HCT116 (cell line): ENCODE results near the gene SEL1L3. TPM values are rescaled to one million over a fixed set of nuclear protein-coding genes. Genes with fewer than 3 reads are reported as not detected.

ENCODE experiments used
- ATAC-seq: fragments of 200-7000 bp; cut with Tn5 transposase; 2 replicates; pipeline ENCODE4 v1.9.1; 2020; ENCODE audit warnings: mild to moderate bottlenecking, moderate library complexity
- BruUV-seq: library from RNA; stranded (reverse); fragments of 400-500 nt; replicated peaks from 2 replicates; lab custom pipeline; 2021; lab: Mats Ljungman, UMichigan
- CTCF ChIA-PET: fragments of 300-600 bp; sonication (Branson Sonifier 250); formaldehyde crosslinking; loops from one replicate; lab custom pipeline; 2021; ENCODE audit warnings: antibody characterized with exemption; lab: Charles Lee
- POLR2A ChIA-PET: fragments of 300-600, 350-600 bp; sonication (Branson Sonifier 250); formaldehyde crosslinking; loops from one replicate; lab custom pipeline; 2021; ENCODE audit warnings: antibody characterized with exemption; lab: Charles Lee
- RAD21 ChIA-PET, 2 experiments: fragments of 300-600 bp; sonication (Branson Sonifier 250); formaldehyde crosslinking; loops; one replicate each; lab custom pipeline; 2023; ENCODE audit warnings: low total read pairs in 2 of 2; ENCODE audit not compliant: uncharacterized antibody in 2 of 2, unreplicated experiment in 2 of 2, low non-redundant PET in 1 of 2; lab: Charles Lee
- DNase-seq: peaks from one replicate; pipeline ENCODE4 v3.0.0-alpha.2; 2010; ENCODE audit warnings: low read depth, low spot score
- H2AFZ ChIP-seq: fragments of 200-600 bp; shearing (Covaris generic), sonication (generic); 2 replicates; pipeline ENCODE4 v1.6.1; 2017; ENCODE audit warnings: low read depth, mixed run types, mixed read lengths, antibody characterized with exemption, low read length; ENCODE audit not compliant: poor library complexity, severe bottlenecking
- H3K27ac ChIP-seq: 2 replicates; pipeline ENCODE4 v1.5.1; 2012; ENCODE audit warnings: low read depth, low read length
- H3K27me3 ChIP-seq: fragments of 200-600 bp; sonication (generic); 2 replicates; pipeline ENCODE4 v1.6.1; 2016; ENCODE audit warnings: mixed run types, low read length, mixed read lengths; ENCODE audit not compliant: insufficient read depth
- H3K36me3 ChIP-seq, 2 experiments: fragments of 200-500 bp in 1 of 2; fragments of 200-600 bp in 1 of 2; sonication (Bioruptor generic) in 1 of 2; sonication (generic) in 1 of 2; 2 replicates each; pipeline versions ENCODE4 v1.5.1 to v1.6.1; 2014 to 2016; ENCODE audit warnings: low read length in 2 of 2, inconsistent platforms in 1 of 2, mixed read lengths in 1 of 2, mixed run types in 1 of 2; ENCODE audit not compliant: insufficient read depth in 2 of 2, control insufficient read depth in 1 of 2
- H3K4me1 ChIP-seq, 2 experiments: fragments of 200-600 bp in 1 of 2; sonication (generic) in 1 of 2; 2 replicates each; pipeline versions ENCODE4 v1.5.1 to v1.6.1; 2012 to 2017; ENCODE audit warnings: low read length in 2 of 2, inconsistent platforms in 1 of 2, mild to moderate bottlenecking in 1 of 2, mixed read lengths in 1 of 2, mixed run types in 1 of 2, moderate library complexity in 1 of 2; ENCODE audit not compliant: insufficient read depth in 2 of 2, control insufficient read depth in 1 of 2
- H3K4me2 ChIP-seq: fragments of 200-600 bp; sonication (generic); 2 replicates; pipeline ENCODE4 v1.6.1; 2017; ENCODE audit warnings: mixed run types, low read length, mixed read lengths
- H3K4me3 ChIP-seq, 2 experiments: fragments of 200-600 bp in 1 of 2; sonication (generic) in 1 of 2; replicated peaks in 1 of 2; 2 replicates each; pipeline ENCODE4 v1.5.1; 2011 to 2016; ENCODE audit warnings: low read length in 2 of 2, control low read depth in 1 of 2, low read depth in 1 of 2, mild to moderate bottlenecking in 1 of 2, mixed read lengths in 1 of 2, mixed run types in 1 of 2
- H3K79me2 ChIP-seq: fragments of 200-600 bp; sonication (generic); 2 replicates; pipeline ENCODE4 v1.6.1; 2017; ENCODE audit warnings: mild to moderate bottlenecking, mixed run types, low read length, moderate library complexity, mixed read lengths; ENCODE audit not compliant: insufficient read depth
- H3K9ac ChIP-seq: fragments of 200-600 bp; sonication (generic); 2 replicates; pipeline ENCODE4 v1.6.1; 2016; ENCODE audit warnings: low read length, mixed read lengths
- H3K9me2 ChIP-seq: fragments of 200-600 bp; sonication (generic), shearing (Covaris generic); 2 replicates; pipeline ENCODE4 v1.6.1; 2017; ENCODE audit warnings: mixed run types, mild to moderate bottlenecking, moderate library complexity; ENCODE audit not compliant: insufficient read depth
- H3K9me3 ChIP-seq, 2 experiments: fragments of 200-500 bp in 1 of 2; fragments of 200-600 bp in 1 of 2; sonication (Bioruptor generic) in 1 of 2; sonication (generic) in 1 of 2; 2 replicates each; pipeline ENCODE4 v1.6.1; 2014 to 2017; ENCODE audit warnings: low read length in 2 of 2, mixed read lengths in 2 of 2, inconsistent platforms in 1 of 2, low read depth in 1 of 2, mild to moderate bottlenecking in 1 of 2, mixed run types in 1 of 2, moderate library complexity in 1 of 2; ENCODE audit not compliant: control insufficient read depth in 1 of 2, insufficient read depth in 1 of 2
- H4K20me1 ChIP-seq: fragments of 200-600 bp; sonication (generic), shearing (Covaris generic); 2 replicates; pipeline ENCODE4 v1.6.1; 2017; ENCODE audit warnings: mixed run types, mild to moderate bottlenecking, moderate library complexity; ENCODE audit not compliant: insufficient read depth
- CBX3 ChIP-seq: IDR thresholded peaks from 2 replicates; pipeline ENCODE4 v1.6.1; 2012; ENCODE audit warnings: low read depth
- CEBPB ChIP-seq: IDR thresholded peaks from 2 replicates; pipeline ENCODE4 v1.6.1; 2012; ENCODE audit warnings: low read depth
- EGR1 ChIP-seq: IDR thresholded peaks from 2 replicates; pipeline ENCODE4 v1.6.1; 2012; ENCODE audit warnings: low read depth
- ELF1 ChIP-seq: IDR thresholded peaks from 2 replicates; pipeline ENCODE4 v1.6.1; 2012; ENCODE audit warnings: low read depth, borderline replicate concordance
- POLR2A ChIP-seq: IDR thresholded peaks from 2 replicates; pipeline ENCODE4 v1.7.0; 2011; ENCODE audit warnings: borderline replicate concordance; ENCODE audit not compliant: insufficient read depth, insufficient read length; ENCODE audit errors: extremely low read depth
- POLR2AphosphoS5 ChIP-seq: IDR thresholded peaks from 2 replicates; pipeline ENCODE4 v1.6.1; 2011; ENCODE audit warnings: mild to moderate bottlenecking, low read depth, low read length, moderate library complexity
- RAD21 ChIP-seq: IDR thresholded peaks from 2 replicates; pipeline ENCODE4 v1.6.1; 2012; ENCODE audit warnings: low read depth, mild to moderate bottlenecking
- SIN3A ChIP-seq: IDR thresholded peaks from 2 replicates; pipeline ENCODE4 v1.6.1; 2012; ENCODE audit warnings: low read depth
- SRF ChIP-seq: IDR thresholded peaks from 2 replicates; pipeline ENCODE4 v1.6.1; 2012; ENCODE audit warnings: low read depth
- ZFX ChIP-seq: fragments of 450-650 bp; IDR thresholded peaks from 2 replicates; pipeline ENCODE4 v1.6.1; 2017
- intact Hi-C: fragments of 100-400 bp; cut with micrococcal nuclease; formaldehyde crosslinking; loops from 2 replicates; pipeline ENCODE4 v1.10.0; 2022
- total RNA-seq: library from RNA; stranded (reverse); gene quantifications from one replicate; pipeline ENCODE4 v1.2.1, GENCODE V29; 2021; ENCODE audit not compliant: unreplicated experiment
- TF ChIP-seq, protein P1 (sequence below), 3 experiments: fragments of 200-600 bp in 1 of 3; sonication (generic) in 1 of 3; IDR thresholded peaks in 2 of 3; conservative IDR thresholded peaks in 1 of 3; 2 replicates each; pipeline ENCODE4 v1.5.1; 2012 to 2017; ENCODE audit warnings: low read depth in 2 of 3, low read length in 2 of 3, antibody characterized with exemption in 1 of 3, borderline replicate concordance in 1 of 3, control low read depth in 1 of 3, mild to moderate bottlenecking in 1 of 3, mixed read lengths in 1 of 3, mixed run types in 1 of 3, moderate library complexity in 1 of 3; ENCODE audit not compliant: insufficient read depth in 1 of 3
- TF ChIP-seq, protein P2 (sequence below): IDR thresholded peaks from 2 replicates; pipeline ENCODE4 v1.6.1; 2012
- TF ChIP-seq, protein P3 (sequence below): IDR thresholded peaks from 2 replicates; pipeline ENCODE4 v1.6.1; 2012; ENCODE audit warnings: low read depth
- TF ChIP-seq, protein P4 (sequence below): IDR thresholded peaks from 2 replicates; pipeline ENCODE4 v1.6.1; 2011; ENCODE audit warnings: mild to moderate bottlenecking, low read length, moderate library complexity; ENCODE audit not compliant: insufficient replicate concordance; ENCODE audit errors: extremely low read depth

SEL1L3 gene
- total RNA-seq, 1 experiment from 2014 or later = 45.0 TPM

DNA sequence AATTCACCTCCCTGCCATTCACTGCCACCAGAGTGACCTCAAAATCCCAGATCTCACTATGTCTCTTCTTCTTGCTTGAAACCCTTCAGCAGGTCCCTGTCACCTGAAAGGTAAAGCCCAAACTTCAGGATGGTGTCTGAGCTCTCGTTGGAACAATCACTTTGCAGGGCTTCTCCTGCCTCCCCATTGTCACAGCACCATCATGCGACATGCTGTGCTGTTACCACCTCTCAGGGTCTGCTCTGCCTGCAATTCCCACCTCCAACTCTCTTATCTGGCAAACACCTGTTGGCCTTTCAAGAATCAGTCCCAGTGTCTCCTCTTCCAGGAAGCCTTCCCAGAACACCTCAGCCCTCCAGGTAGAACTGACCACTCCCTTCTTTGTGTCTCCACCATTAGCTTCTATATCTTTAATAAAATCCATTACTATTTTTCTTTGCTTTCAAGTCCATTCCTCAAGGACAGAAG, 46.2 kb downstream of the SEL1L3 start:
- CTCF ChIA-PET = no interaction called here
- POLR2A ChIA-PET = no interaction called here
- RAD21 ChIA-PET = no interaction called here
- Histone ChIP-seq H3K4me3 (no peak overlapping the region), H3K9me3 (no peaks in the 10 kb centered on the region), H3K4me2 (no peak overlapping the region), H2AFZ (no peak overlapping the region), H3K4me1 (peaks cover 3 to 9% of the 10 kb centered on the region in 2 experiments; a peak in 3 of 4 replicates), H3K36me3 (peaks cover 0 to 16% of the 10 kb centered on the region in 2 experiments; a peak in 3 of 4 replicates), H3K79me2 (no peaks in the 10 kb centered on the region), H3K27me3 (no peaks in the 10 kb centered on the region), H3K9me2 (no peaks in the 10 kb centered on the region), H3K9ac (no peak overlapping the region), H3K27ac (no peak overlapping the region), H4K20me1 (no peaks in the 10 kb centered on the region)
- intact Hi-C loops = no loop called here
- no peak for DNase-seq
- ATAC-seq = no peak
- no TSS peak for BruUV-seq
- no peak for TF ChIP-seq EGR1
- TF ChIP-seq POLR2AphosphoS5 = no peak
- TF ChIP-seq CBX3 = no peak
- no peak for TF ChIP-seq RAD21
- TF ChIP-seq, protein P1, sequence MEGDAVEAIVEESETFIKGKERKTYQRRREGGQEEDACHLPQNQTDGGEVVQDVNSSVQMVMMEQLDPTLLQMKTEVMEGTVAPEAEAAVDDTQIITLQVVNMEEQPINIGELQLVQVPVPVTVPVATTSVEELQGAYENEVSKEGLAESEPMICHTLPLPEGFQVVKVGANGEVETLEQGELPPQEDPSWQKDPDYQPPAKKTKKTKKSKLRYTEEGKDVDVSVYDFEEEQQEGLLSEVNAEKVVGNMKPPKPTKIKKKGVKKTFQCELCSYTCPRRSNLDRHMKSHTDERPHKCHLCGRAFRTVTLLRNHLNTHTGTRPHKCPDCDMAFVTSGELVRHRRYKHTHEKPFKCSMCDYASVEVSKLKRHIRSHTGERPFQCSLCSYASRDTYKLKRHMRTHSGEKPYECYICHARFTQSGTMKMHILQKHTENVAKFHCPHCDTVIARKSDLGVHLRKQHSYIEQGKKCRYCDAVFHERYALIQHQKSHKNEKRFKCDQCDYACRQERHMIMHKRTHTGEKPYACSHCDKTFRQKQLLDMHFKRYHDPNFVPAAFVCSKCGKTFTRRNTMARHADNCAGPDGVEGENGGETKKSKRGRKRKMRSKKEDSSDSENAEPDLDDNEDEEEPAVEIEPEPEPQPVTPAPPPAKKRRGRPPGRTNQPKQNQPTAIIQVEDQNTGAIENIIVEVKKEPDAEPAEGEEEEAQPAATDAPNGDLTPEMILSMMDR (IDR thresholded peaks at IDR 0.05 in 2 of 3, conservative IDR thresholded peaks at IDR 0.05 in 1 of 3; ENCODE audit: borderline replicate concordance in 1 of 3, insufficient read depth in 1 of 3, low read depth in 2 of 3, low read length in 2 of 3) = no peak
- no peak for TF ChIP-seq ELF1
- TF ChIP-seq, protein P2, sequence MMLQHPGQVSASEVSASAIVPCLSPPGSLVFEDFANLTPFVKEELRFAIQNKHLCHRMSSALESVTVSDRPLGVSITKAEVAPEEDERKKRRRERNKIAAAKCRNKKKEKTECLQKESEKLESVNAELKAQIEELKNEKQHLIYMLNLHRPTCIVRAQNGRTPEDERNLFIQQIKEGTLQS = no peak
- TF ChIP-seq, protein P3, sequence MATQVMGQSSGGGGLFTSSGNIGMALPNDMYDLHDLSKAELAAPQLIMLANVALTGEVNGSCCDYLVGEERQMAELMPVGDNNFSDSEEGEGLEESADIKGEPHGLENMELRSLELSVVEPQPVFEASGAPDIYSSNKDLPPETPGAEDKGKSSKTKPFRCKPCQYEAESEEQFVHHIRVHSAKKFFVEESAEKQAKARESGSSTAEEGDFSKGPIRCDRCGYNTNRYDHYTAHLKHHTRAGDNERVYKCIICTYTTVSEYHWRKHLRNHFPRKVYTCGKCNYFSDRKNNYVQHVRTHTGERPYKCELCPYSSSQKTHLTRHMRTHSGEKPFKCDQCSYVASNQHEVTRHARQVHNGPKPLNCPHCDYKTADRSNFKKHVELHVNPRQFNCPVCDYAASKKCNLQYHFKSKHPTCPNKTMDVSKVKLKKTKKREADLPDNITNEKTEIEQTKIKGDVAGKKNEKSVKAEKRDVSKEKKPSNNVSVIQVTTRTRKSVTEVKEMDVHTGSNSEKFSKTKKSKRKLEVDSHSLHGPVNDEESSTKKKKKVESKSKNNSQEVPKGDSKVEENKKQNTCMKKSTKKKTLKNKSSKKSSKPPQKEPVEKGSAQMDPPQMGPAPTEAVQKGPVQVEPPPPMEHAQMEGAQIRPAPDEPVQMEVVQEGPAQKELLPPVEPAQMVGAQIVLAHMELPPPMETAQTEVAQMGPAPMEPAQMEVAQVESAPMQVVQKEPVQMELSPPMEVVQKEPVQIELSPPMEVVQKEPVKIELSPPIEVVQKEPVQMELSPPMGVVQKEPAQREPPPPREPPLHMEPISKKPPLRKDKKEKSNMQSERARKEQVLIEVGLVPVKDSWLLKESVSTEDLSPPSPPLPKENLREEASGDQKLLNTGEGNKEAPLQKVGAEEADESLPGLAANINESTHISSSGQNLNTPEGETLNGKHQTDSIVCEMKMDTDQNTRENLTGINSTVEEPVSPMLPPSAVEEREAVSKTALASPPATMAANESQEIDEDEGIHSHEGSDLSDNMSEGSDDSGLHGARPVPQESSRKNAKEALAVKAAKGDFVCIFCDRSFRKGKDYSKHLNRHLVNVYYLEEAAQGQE = no peak
- no peak for TF ChIP-seq CEBPB
- TF ChIP-seq POLR2A = no peak
- TF ChIP-seq, protein P4, sequence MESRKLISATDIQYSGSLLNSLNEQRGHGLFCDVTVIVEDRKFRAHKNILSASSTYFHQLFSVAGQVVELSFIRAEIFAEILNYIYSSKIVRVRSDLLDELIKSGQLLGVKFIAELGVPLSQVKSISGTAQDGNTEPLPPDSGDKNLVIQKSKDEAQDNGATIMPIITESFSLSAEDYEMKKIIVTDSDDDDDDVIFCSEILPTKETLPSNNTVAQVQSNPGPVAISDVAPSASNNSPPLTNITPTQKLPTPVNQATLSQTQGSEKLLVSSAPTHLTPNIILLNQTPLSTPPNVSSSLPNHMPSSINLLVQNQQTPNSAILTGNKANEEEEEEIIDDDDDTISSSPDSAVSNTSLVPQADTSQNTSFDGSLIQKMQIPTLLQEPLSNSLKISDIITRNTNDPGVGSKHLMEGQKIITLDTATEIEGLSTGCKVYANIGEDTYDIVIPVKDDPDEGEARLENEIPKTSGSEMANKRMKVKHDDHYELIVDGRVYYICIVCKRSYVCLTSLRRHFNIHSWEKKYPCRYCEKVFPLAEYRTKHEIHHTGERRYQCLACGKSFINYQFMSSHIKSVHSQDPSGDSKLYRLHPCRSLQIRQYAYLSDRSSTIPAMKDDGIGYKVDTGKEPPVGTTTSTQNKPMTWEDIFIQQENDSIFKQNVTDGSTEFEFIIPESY = no peak
- TF ChIP-seq SIN3A = no peak
- TF ChIP-seq ZFX = no peak
- no peak for TF ChIP-seq SRF
